Astrocyte of the spinal cord (primary cell): ENCODE results near the gene C20orf144.

ENCODE experiments used
- DNase-seq: peaks from one replicate; pipeline ENCODE4 v3.0.0; 2011; ENCODE audit warnings: low read depth, low spot score
- H3K4me3 ChIP-seq: 2 replicates; pipeline ENCODE4 v1.5.1; 2011; ENCODE audit warnings: low read depth, mild to moderate bottlenecking, low read length, moderate library complexity
- in situ Hi-C: cut with HindIII; loops from 2 replicates; pipeline ENCODE4 v1.10.0; 2017; ENCODE audit warnings: low sequenced_read_pairs
- TF ChIP-seq, protein P1 (sequence below): IDR thresholded peaks from 2 replicates; pipeline ENCODE4 v1.5.1; 2012; ENCODE audit warnings: low read depth, mild to moderate bottlenecking, low read length, inconsistent platforms

Gene C20orf144

DNA sequence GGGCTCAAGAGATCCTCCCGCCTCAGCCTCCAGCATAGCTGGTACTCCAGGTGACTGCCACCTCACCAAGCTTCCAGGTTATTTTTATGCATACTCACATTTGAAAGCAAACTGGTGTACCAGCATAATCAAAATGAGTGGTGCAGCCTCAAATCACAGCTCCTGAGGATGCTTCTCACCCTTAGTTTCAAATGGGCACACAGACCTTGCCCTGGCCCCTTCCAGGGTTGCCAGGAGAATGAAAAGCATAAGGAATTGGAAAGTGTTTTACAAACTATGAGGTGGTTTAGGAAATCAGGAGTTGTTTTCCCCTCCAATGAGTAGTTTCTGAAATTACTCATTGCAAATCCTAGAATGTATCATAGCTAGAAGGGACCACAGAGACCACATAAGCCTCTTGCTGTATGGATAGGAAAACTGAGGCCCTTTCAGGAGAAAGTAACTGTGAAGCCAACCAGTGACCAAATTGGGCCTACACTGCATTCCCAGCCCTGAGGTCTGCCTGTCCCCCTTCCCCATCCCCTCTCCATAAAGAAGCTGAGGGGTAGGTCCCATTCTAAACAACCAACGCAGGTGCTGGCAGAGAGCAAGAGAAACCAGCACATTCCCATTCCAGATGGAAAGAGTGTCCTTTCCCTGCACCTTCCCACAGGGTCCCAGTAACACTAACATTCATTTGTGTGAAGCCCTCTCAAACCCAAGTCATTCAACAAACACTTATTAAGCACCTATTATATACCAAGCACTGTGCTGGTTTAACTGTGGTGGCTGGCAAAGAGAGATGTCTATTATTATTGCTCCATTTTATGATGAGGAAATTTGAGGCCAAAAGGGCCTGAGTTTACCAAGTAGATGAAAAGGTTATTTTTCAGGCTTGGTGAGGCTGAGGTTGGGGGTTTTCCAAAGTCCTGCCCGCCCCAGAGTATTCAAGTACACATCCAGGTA is 26.1 kb downstream of the C20orf144 start:
- H3K4me3 ChIP-seq: no peak overlapping the region
- in situ Hi-C loops: no loop called here
- DNase-seq: no peak
- TF ChIP-seq, protein P1, sequence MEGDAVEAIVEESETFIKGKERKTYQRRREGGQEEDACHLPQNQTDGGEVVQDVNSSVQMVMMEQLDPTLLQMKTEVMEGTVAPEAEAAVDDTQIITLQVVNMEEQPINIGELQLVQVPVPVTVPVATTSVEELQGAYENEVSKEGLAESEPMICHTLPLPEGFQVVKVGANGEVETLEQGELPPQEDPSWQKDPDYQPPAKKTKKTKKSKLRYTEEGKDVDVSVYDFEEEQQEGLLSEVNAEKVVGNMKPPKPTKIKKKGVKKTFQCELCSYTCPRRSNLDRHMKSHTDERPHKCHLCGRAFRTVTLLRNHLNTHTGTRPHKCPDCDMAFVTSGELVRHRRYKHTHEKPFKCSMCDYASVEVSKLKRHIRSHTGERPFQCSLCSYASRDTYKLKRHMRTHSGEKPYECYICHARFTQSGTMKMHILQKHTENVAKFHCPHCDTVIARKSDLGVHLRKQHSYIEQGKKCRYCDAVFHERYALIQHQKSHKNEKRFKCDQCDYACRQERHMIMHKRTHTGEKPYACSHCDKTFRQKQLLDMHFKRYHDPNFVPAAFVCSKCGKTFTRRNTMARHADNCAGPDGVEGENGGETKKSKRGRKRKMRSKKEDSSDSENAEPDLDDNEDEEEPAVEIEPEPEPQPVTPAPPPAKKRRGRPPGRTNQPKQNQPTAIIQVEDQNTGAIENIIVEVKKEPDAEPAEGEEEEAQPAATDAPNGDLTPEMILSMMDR: no peak

DNA sequence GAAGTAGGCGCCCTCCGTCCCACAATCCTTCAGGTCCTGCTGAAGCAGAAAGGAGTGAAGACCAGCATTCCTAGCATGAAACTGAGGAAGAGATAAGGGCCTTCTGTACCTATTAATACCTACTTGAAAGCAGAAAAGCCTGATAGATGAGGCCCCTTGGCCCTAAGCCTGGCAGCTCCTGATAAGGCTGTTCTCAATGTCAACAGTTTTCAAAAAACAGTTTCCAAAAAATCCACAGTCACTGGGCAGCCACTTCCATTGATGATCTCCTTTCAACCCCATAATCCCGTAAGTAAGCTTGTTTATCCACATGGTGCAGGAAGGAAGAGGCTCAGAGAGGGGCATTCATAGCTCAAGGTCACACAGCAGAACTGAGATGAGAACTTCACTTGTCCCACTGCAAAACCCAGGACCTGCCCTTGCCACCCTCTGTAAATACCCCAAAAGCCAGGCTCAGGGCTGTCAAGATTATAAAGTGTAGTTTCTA is 26.9 kb downstream of the C20orf144 start:
- H3K4me3 ChIP-seq: no peak overlapping the region
- no peak for DNase-seq
- TF ChIP-seq, protein P1: no peak
- in situ Hi-C loops: no loop called here

DNA sequence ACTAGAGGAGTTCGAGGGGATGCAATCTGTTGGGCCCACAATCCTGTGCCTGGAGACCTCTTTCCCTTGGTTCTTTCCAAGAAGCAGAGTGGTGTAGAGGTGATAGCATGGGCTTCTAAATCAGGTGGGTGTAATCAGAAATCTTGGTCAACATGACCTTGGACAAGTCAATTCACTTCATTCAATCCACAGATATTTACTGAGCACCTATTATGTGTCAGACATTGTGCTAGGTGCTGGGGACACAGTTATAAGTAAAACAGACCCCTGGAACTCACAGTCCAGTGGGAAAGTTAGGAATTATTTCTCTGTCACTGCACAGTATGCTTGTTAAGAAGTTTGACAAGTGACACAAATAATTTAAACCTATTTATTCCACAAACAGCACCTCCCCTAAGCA is 27.4 kb downstream of the C20orf144 start:
- TF ChIP-seq, protein P1: no peak
- in situ Hi-C loops: no loop called here
- H3K4me3 ChIP-seq: no peak overlapping the region

DNA sequence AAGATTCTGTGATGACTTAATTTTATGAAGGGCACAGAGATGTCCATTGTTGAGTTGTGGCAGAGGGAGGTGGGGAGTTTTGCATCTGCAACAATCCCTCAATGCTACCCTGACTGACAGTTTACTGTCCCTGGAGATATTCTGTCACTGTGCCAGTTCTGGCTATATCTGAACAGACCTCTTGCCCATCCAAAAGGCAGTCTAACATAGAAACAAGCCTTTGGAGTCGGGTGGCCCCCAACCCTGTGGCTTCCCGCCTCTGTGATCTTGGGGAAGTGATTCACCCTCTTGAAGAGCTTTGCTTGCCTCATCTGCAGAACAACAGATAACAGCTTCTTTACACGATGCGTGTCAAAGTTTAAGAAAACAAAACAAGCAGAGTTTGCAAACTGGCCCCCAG is 27.8 kb downstream of the C20orf144 start:
- no peak overlapping the region for H3K4me3 ChIP-seq
- TF ChIP-seq, protein P1: no peak
- DNase-seq: peak; percentile 59
- in situ Hi-C loops: no loop called here

More for the DNA sequence above, 27.4 kb downstream of the C20orf144 start:
- DNase-seq: no peak

DNA sequence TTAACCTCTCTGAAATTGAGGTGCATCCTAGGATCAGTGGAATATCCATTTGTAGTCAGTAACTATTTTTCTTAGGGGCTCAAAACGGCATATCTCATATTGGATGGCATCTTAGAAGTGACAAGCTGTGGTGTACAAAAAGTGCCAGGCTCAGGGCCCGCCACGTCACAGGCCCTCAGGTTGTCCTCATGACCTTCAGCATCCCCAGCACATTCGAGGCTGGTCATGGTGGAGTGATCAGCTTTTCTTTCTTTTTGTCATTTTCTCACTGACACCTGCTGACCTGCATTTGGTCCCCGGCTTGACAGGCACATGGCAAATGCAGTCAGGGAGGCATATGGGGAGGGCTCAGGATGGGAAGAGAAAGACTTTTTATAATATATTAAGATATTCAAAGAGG is 31.2 kb downstream of the C20orf144 start:
- H3K4me3 ChIP-seq: no peak overlapping the region
- in situ Hi-C loops: no loop called here
- no peak for DNase-seq
- TF ChIP-seq, protein P1: no peak

DNA sequence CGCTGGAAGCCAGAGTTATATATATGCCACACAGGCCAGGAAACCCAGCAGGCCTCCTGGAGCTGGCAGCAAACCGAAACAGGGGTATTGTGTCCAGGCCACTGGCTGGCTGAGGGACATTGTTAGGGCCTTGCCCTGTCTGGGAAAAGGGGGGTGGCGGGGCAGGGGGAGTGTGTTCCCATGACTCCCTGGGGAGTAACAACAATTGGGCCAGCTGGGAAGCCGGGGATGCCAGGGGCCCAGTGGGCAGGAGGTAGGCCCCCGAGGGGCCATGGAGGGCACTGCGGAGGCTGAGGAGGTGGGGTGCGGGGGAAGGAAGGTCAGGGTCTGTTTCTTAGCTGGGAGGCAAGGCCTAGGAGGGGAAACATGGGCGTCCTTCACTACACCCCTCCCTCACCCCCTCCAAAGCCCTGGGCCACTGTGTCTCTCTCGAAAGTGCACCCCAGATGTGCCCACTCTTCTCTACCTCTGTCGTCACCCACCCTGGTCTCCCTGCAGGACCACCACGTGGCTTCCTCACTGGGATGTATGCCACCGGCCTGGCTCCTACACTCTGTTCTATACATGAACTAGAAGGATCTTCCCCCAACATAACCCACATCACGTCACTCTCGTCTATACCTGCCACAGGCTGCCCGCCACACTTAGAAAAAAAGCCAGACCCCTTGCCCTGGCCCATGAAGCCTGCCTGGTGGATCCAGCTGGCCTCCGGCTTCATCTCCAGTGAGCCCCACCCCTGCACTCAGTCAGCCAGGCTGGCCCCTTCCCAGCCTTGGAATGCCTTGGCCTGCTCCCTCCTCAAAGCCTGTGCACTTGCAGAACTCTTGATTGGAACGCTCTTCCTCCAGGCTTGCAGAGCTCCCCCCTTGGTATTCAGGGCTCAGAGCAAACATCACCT is 31.9 kb downstream of the C20orf144 start:
- no peak overlapping the region for H3K4me3 ChIP-seq
- in situ Hi-C loops: no loop called here
- TF ChIP-seq, protein P1: no peak
- no peak for DNase-seq
